ENCODE data around the gene PIK3C2B. TPM values are rescaled to one million over a fixed set of nuclear protein-coding genes. Genes with fewer than 3 reads are reported as not detected.
"Not testable (repeated sequence)": the region's sequence is repeated elsewhere in the genome, so short reads cannot be mapped to it uniquely, and the experiment has no call there.

Gene PIK3C2B
- total and polyA plus RNA-seq, 2 donors from 2014 or later = 2.5 to 36.4 TPM

DNA sequence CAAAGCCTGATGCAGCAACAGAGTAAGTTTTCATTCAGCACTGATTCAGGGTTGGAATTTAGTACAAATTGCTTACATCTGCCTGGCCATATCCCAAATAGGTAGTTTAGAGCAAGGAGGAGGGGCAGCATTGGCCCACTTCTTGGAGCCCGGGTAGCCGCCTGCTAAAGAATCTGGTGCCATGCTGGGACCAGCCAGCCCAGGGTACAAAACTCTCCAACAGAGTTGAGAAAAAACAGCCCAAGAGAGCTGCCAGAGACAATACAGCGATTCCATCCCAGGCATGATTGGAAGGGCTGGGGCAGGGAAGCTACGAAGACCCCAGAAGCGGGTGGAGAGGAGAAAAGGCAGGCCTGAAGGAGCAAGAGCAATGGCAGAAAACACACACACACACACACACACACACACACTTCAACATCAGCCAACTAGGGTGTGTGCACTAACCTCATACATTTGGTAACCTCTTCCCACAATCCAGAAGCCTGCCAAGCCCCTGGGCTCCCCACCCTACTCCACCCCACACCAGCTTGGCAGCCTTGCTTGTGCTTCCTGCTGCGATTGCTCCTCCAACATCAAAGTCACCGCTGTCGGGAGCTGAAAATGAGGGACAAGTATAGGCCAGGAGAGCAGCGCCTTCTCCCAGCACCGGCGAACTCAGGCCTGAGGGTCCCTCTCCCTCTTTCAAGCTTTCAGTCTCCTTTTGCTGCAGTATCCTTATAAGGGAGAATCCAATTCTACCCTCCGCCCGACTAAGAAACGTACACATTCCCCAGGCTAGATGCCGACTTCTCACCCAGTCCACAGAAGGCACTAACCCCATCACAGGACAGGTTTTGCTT is 1.2 kb downstream of the PIK3C2B start:
- TF ChIP-seq, protein P1, sequence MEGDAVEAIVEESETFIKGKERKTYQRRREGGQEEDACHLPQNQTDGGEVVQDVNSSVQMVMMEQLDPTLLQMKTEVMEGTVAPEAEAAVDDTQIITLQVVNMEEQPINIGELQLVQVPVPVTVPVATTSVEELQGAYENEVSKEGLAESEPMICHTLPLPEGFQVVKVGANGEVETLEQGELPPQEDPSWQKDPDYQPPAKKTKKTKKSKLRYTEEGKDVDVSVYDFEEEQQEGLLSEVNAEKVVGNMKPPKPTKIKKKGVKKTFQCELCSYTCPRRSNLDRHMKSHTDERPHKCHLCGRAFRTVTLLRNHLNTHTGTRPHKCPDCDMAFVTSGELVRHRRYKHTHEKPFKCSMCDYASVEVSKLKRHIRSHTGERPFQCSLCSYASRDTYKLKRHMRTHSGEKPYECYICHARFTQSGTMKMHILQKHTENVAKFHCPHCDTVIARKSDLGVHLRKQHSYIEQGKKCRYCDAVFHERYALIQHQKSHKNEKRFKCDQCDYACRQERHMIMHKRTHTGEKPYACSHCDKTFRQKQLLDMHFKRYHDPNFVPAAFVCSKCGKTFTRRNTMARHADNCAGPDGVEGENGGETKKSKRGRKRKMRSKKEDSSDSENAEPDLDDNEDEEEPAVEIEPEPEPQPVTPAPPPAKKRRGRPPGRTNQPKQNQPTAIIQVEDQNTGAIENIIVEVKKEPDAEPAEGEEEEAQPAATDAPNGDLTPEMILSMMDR (IDR thresholded peaks at IDR 0.05; ENCODE audit: borderline replicate concordance, extremely low read depth, insufficient read depth) = no peak
- H3K9me3 ChIP-seq (ENCODE audit: control insufficient read depth in 2 of 3, insufficient read depth in 1 of 3, low read length in 3 of 3) = no peaks in the 10 kb centered on the region
- peak overlapping the region; percentile 67 to 84 (median 82) for H3K4me3 ChIP-seq (ENCODE audit: low read length in 3 of 3)
- H3K27me3 ChIP-seq (ENCODE audit: control insufficient read depth, insufficient read depth, low read length) = no peaks in the 10 kb centered on the region
- intact Hi-C loops (cut with DNase I) = no loop called here
- peaks cover 5 to 22% (median 7%) of the 10 kb centered on the region in 3 donors for H3K4me1 ChIP-seq (ENCODE audit: control insufficient read depth in 2 of 3, insufficient read depth in 2 of 3, low read depth in 1 of 3, low read length in 3 of 3)
- FAIRE-seq (no peak), DNase-seq (peak in 4 of 5 donors; percentile 44 to 86 (median 70))
- no peaks in the 10 kb centered on the region for H3K36me3 ChIP-seq (ENCODE audit: control insufficient read depth in 2 of 3, insufficient read depth in 3 of 3, low read length in 3 of 3)
- H3K27ac ChIP-seq (ENCODE audit: low read depth in 2 of 2, low read length in 2 of 2) = peak overlapping the region; percentile 78 to 80
- peak overlapping the region; percentile 26 to 72 (median 43) for H3K9ac ChIP-seq (ENCODE audit: low read length in 3 of 3)

DNA sequence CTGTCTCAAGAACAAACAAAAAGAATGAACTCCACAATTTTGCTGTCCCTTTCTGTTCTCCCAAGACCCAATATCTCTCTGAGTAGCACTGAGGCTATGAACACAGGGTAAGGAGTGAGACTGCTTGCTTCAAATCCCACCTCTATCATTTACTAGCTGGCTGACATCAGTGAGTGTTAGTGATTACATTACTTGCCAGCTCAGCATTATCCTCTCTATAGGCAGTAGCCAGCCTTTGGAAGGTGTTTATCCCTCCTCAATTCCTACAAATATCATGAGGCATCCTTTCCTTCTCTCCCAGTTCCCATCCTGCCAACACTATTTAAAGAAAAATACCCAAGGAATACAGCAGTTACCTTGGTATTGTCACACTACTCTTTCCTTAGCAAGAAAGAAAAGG is 3.0 kb downstream of the PIK3C2B start:
- TF ChIP-seq, protein P1 (IDR thresholded peaks at IDR 0.05; ENCODE audit: borderline replicate concordance, extremely low read depth, insufficient read depth) = no peak
- peaks cover 5 to 22% (median 7%) of the 10 kb centered on the region in 3 donors for H3K4me1 ChIP-seq (ENCODE audit: control insufficient read depth in 2 of 3, insufficient read depth in 2 of 3, low read depth in 1 of 3, low read length in 3 of 3)

DNA sequence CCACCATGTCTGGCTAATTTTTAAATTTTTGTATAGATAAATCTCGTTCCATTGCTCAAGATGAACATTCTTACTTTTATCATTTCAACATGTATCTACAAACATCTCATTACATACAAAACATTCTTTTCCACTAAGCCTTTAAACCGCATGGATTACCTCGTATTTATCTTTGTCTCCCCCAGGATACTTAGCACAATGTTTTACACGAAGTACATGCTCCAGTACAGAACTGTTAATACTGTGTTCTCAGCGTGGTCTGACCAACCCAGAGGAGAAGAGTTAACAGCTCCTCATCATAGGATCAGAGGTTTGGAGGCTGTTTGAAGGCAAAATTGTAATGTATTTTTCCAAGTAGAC is 7.4 kb downstream of the PIK3C2B start:
- Histone ChIP-seq H3K9me3 (ENCODE audit: control insufficient read depth in 2 of 3, insufficient read depth in 1 of 3, low read length in 3 of 3) (no peaks in the 10 kb centered on the region), H3K27ac (ENCODE audit: low read depth in 2 of 2, low read length in 2 of 2) (no peak overlapping the region), H3K4me3 (ENCODE audit: low read length in 3 of 3) (no peak overlapping the region), H3K4me1 (ENCODE audit: control insufficient read depth in 2 of 3, insufficient read depth in 2 of 3, low read depth in 1 of 3, low read length in 3 of 3) (peaks cover 2 to 9% (median 8%) of the 10 kb centered on the region in 3 donors), H3K9ac (ENCODE audit: low read length in 3 of 3) (no peak overlapping the region), H3K36me3 (ENCODE audit: control insufficient read depth in 2 of 3, insufficient read depth in 3 of 3, low read length in 3 of 3) (no peaks in the 10 kb centered on the region), H3K27me3 (ENCODE audit: control insufficient read depth, insufficient read depth, low read length) (no peaks in the 10 kb centered on the region)
- FAIRE-seq = no peak
- TF ChIP-seq, protein P1 (IDR thresholded peaks at IDR 0.05; ENCODE audit: borderline replicate concordance, extremely low read depth, insufficient read depth) = no peak
- no peak for DNase-seq
- intact Hi-C loops (cut with DNase I) = no loop called here

More for the DNA sequence above, 3.0 kb downstream of the PIK3C2B start:
- no peaks in the 10 kb centered on the region for H3K27me3 ChIP-seq (ENCODE audit: control insufficient read depth, insufficient read depth, low read length)
- H3K9ac ChIP-seq (ENCODE audit: low read length in 3 of 3) = no peak overlapping the region
- no peaks in the 10 kb centered on the region for H3K36me3 ChIP-seq (ENCODE audit: control insufficient read depth in 2 of 3, insufficient read depth in 3 of 3, low read length in 3 of 3)
- H3K9me3 ChIP-seq (ENCODE audit: control insufficient read depth in 2 of 3, insufficient read depth in 1 of 3, low read length in 3 of 3) = no peaks in the 10 kb centered on the region
- H3K4me3 ChIP-seq (ENCODE audit: low read length in 3 of 3) = no peak overlapping the region
- intact Hi-C loops (cut with DNase I) = no loop called here
- DNase-seq (no peak), FAIRE-seq (no peak)
- H3K27ac ChIP-seq (ENCODE audit: low read depth in 2 of 2, low read length in 2 of 2) = no peak overlapping the region

DNA sequence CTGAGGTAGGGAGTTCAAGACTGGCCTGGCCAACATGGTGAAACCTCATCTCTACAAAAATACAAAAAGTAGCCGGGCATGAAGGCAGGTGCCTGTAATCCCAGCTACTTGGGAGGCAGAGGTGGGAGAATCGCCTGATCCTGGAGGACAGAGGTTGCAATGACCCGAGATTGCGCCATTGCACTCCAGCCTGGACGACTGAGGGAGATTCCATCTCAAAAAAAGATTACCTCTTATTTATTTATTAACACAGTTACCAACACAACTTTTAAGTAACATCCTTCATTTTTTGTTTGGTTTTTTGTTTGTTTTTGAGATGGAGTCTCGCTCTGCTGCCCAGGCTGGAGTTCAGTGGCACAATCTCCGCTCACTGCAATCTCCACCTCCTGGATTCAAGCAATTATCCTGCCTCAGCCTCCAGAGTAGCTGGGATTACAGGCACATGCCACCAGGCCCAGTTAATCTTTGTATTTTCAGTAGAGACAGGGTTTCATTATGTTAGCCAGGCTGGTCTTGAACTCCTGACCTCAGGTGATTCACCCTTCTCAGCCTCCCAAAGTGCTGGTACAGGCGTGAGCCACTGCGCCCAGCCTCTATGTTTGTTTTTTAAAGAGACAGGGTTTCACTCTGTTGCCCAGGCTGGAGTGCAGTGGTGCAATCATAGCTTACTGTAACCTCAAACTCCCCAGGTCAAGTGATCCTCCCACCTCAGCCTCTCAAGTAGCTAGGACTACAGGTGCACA is 7.9 kb downstream of the PIK3C2B start:
- DNase-seq; H3K27me3 ChIP-seq (ENCODE audit: control insufficient read depth, insufficient read depth, low read length); FAIRE-seq; intact Hi-C loops (cut with DNase I); H3K27ac ChIP-seq (ENCODE audit: low read depth in 2 of 2, low read length in 2 of 2); H3K9me3 ChIP-seq (ENCODE audit: control insufficient read depth in 2 of 3, insufficient read depth in 1 of 3, low read length in 3 of 3); H3K4me3 ChIP-seq (ENCODE audit: low read length in 3 of 3); H3K36me3 ChIP-seq (ENCODE audit: control insufficient read depth in 2 of 3, insufficient read depth in 3 of 3, low read length in 3 of 3); H3K9ac ChIP-seq (ENCODE audit: low read length in 3 of 3): not testable (repeated sequence)
- H3K4me1 ChIP-seq (ENCODE audit: control insufficient read depth in 2 of 3, insufficient read depth in 2 of 3, low read depth in 1 of 3, low read length in 3 of 3) = peaks cover 0 to 13% (median 11%) of the 10 kb centered on the region in 3 donors
